Measurements from ENCODE around the gene CARMIL3. TPM values are rescaled to one million over a fixed set of nuclear protein-coding genes. Genes with fewer than 3 reads are reported as not detected.

CARMIL3 gene
- total RNA-seq, 1 donor from 2014 or later = 3.9 TPM

DNA sequence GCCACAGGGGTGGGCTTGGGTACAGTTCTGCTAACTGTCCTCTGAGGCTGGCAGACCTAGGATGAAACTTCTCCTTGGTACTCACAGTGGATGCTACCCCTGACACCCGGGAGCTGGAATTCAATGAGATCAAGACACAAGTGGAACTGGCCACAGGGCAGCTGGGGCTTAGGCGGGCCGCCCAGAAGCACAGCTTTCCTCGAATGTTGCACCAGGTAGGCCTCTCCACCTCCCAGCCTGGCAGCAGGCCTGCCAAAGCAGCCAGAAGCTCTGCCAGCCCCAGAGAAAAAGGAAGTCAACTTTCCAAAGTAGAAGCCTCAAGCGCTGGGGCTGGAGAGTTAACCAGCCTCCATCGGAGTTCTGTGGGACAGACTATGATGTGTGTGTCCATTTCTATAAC, 65.4 kb downstream of the CARMIL3 start:
- H3K36me3 Mint-ChIP-seq (ENCODE audit: low read depth) = peaks cover 68% of the 10 kb centered on the region
- POLR2A ChIA-PET = interaction anchor here (1.0 to 6.1 kb wide), 7 partner anchors 9 to 44 kb away, joined by 3 to 239 read pairs (median 22); partner anchors contain the start of genes EMC9, IRF9, PCK2 and PSME1

More for the DNA sequence above, 65.4 kb downstream of the CARMIL3 start:
- no peak overlapping the region for H3K4me3 Mint-ChIP-seq
- H3K27me3 Mint-ChIP-seq = no peaks in the 10 kb centered on the region
- CTCF ChIA-PET = interaction anchor here (1.2 to 1.8 kb wide), 4 partner anchors 17 to 125 kb away, joined by 3 to 5 read pairs (median 4); partner anchors contain the start of genes PSME1 and TINF2
- no peaks in the 10 kb centered on the region for H3K9me3 Mint-ChIP-seq
- TF ChIP-seq, protein P1, sequence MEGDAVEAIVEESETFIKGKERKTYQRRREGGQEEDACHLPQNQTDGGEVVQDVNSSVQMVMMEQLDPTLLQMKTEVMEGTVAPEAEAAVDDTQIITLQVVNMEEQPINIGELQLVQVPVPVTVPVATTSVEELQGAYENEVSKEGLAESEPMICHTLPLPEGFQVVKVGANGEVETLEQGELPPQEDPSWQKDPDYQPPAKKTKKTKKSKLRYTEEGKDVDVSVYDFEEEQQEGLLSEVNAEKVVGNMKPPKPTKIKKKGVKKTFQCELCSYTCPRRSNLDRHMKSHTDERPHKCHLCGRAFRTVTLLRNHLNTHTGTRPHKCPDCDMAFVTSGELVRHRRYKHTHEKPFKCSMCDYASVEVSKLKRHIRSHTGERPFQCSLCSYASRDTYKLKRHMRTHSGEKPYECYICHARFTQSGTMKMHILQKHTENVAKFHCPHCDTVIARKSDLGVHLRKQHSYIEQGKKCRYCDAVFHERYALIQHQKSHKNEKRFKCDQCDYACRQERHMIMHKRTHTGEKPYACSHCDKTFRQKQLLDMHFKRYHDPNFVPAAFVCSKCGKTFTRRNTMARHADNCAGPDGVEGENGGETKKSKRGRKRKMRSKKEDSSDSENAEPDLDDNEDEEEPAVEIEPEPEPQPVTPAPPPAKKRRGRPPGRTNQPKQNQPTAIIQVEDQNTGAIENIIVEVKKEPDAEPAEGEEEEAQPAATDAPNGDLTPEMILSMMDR (IDR thresholded peaks at IDR 0.05) = no peak
- intact Hi-C loops (cut with micrococcal nuclease) = loop anchor here (10.0 kb wide), 1 partner anchor 1022 kb away; the partner anchor contains the start of genes ACIN1 and C14orf119
- H3K27ac Mint-ChIP-seq = no peak overlapping the region
- no peak for ATAC-seq (ENCODE audit: low read depth)
- H3K4me1 Mint-ChIP-seq = peaks cover 30% of the 10 kb centered on the region
- DNase-seq = no peak

Other genes with a start within 250 kb of the CARMIL3 start
- gene DHRS4, start 98.2 kb upstream of the CARMIL3 start, total RNA-seq = 15.8 and 16.1 TPM in 2 replicates
- 12.7 and 17.9 TPM in 2 replicates for gene DHRS4L2, start 63.1 kb upstream of the CARMIL3 start, total RNA-seq
- 0.09 TPM in 1 of 2 replicates, not detected in the other for gene CPNE6, start 19.6 kb downstream of the CARMIL3 start, total RNA-seq
- 82.1 and 102 TPM in 2 replicates for gene PCK2, start 42.3 kb downstream of the CARMIL3 start, total RNA-seq
- gene DCAF11, start 62.8 kb downstream of the CARMIL3 start, total RNA-seq = 84.3 and 86.5 TPM in 2 replicates
- gene NRL, start 62.9 kb downstream of the CARMIL3 start, total RNA-seq = 5.4 and 5.5 TPM in 2 replicates
- 2.3 and 2.4 TPM in 2 replicates for gene FITM1, start 78.7 kb downstream of the CARMIL3 start, total RNA-seq
- 406 and 449 TPM in 2 replicates for gene PSME1, start 84.2 kb downstream of the CARMIL3 start, total RNA-seq
- gene EMC9, start 89.6 kb downstream of the CARMIL3 start, total RNA-seq = 22.5 and 22.6 TPM in 2 replicates
- gene PSME2, start 94.6 kb downstream of the CARMIL3 start, total RNA-seq = 285 and 312 TPM in 2 replicates
- gene RNF31, start 95.5 kb downstream of the CARMIL3 start, total RNA-seq = 87.4 and 99.8 TPM in 2 replicates
- 221 and 229 TPM in 2 replicates for gene IRF9, start 109.3 kb downstream of the CARMIL3 start, total RNA-seq
- 27.0 and 35.3 TPM in 2 replicates for gene REC8, start 120.1 kb downstream of the CARMIL3 start, total RNA-seq
- gene IPO4, start 136.8 kb downstream of the CARMIL3 start, total RNA-seq = 76.4 and 80.3 TPM in 2 replicates
- 24.5 and 26.3 TPM in 2 replicates for gene TM9SF1, start 143.4 kb downstream of the CARMIL3 start, total RNA-seq
- 0.66 and 0.98 TPM in 2 replicates for gene TSSK4, start 153.7 kb downstream of the CARMIL3 start, total RNA-seq
- 88.5 and 117 TPM in 2 replicates for gene CHMP4A, start 161.5 kb downstream of the CARMIL3 start, total RNA-seq
- 12.7 and 16.3 TPM in 2 replicates for gene MDP1, start 164.1 kb downstream of the CARMIL3 start, total RNA-seq
- gene NEDD8, start 180.4 kb downstream of the CARMIL3 start, total RNA-seq = 129 and 149 TPM in 2 replicates
- gene GMPR2, start 180.9 kb downstream of the CARMIL3 start, total RNA-seq = 43.8 and 50.2 TPM in 2 replicates
- 197 and 205 TPM in 2 replicates for gene TINF2, start 190.6 kb downstream of the CARMIL3 start, total RNA-seq
- 6.4 and 6.5 TPM in 2 replicates for gene TGM1, start 211.2 kb downstream of the CARMIL3 start, total RNA-seq
- gene RABGGTA, start 219.6 kb downstream of the CARMIL3 start, total RNA-seq = 53.6 and 70.5 TPM in 2 replicates
- gene DHRS1, start 247.8 kb downstream of the CARMIL3 start, total RNA-seq = 32.5 and 33.9 TPM in 2 replicates
- 30.5 and 36.4 TPM in 2 replicates for gene NOP9, start 247.8 kb downstream of the CARMIL3 start, total RNA-seq

Data from activated B cell treated with CpG ODN at 0.5 μM for 24 hours (primary cell).